Measurements from ENCODE around the gene SSUH2. TPM values are rescaled to one million over a fixed set of nuclear protein-coding genes. Genes with fewer than 3 reads are reported as not detected.

The SSUH2 gene
- total and polyA plus RNA-seq, 3 donors from 2014 or later = 9.8 to 28.9 (median 15.0) TPM

DNA sequence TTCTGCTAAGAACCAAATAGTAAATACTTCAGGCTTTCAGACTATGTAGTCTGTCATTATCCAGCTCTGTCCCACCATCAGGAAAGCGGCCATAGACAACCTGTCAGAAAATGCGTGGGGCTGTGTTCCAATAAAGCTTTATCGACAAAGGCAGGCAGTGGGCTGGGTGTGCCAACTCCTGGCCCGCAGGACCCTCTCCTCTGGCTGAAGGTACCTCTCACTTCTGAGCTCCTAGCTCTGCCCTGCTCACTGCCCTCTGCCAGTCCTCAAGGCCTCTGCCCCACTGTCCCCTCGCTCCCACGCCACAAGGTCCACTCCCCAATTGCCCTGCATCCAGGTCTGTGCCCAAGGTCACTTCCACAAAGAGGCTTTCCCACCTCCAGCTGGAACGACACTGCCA lies 20.0 kb downstream of the SSUH2 start:
- 85 to 92% methylated on average over 7 of the region's 7 CpGs for WGBS, 2 donors
- Histone ChIP-seq H3K9me3 (no peaks in the 10 kb centered on the region), H3K4me1 (peaks cover 5% of the 10 kb centered on the region), H3K27ac (no peak overlapping the region), H3K36me3 (ENCODE audit: low read depth, missing control alignments) (no peaks in the 10 kb centered on the region), H3K27me3 (no peaks in the 10 kb centered on the region), H3K4me3 (no peak overlapping the region)
- intact Hi-C loops (cut with DNase I; ENCODE audit: low total_unique reads) = loop anchor here (10.0 kb wide), 1 partner anchor 180 kb away; no protein-coding TSS in a partner anchor
- TF ChIP-seq POLR2A (IDR thresholded peaks at IDR 0.05) = no peak
- TF ChIP-seq, protein P1, sequence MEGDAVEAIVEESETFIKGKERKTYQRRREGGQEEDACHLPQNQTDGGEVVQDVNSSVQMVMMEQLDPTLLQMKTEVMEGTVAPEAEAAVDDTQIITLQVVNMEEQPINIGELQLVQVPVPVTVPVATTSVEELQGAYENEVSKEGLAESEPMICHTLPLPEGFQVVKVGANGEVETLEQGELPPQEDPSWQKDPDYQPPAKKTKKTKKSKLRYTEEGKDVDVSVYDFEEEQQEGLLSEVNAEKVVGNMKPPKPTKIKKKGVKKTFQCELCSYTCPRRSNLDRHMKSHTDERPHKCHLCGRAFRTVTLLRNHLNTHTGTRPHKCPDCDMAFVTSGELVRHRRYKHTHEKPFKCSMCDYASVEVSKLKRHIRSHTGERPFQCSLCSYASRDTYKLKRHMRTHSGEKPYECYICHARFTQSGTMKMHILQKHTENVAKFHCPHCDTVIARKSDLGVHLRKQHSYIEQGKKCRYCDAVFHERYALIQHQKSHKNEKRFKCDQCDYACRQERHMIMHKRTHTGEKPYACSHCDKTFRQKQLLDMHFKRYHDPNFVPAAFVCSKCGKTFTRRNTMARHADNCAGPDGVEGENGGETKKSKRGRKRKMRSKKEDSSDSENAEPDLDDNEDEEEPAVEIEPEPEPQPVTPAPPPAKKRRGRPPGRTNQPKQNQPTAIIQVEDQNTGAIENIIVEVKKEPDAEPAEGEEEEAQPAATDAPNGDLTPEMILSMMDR (IDR thresholded peaks at IDR 0.05) = no peak
- no peak for DNase-seq

- no peak for TF ChIP-seq POLR2A (IDR thresholded peaks at IDR 0.05)
- TF ChIP-seq, protein P1 (IDR thresholded peaks at IDR 0.05) = no peak
- WGBS, 2 donors = 86 to 91% methylated on average over 14 of the region's 14 CpGs
- no peaks in the 10 kb centered on the region for H3K36me3 ChIP-seq (ENCODE audit: low read depth, missing control alignments)
- no peaks in the 10 kb centered on the region for H3K27me3 ChIP-seq
- H3K9me3 ChIP-seq = no peaks in the 10 kb centered on the region
- intact Hi-C loops (cut with DNase I; ENCODE audit: low total_unique reads) = loop anchor here (10.0 kb wide), 1 partner anchor 179 kb away; no protein-coding TSS in a partner anchor
- no peak overlapping the region for H3K27ac ChIP-seq
- H3K4me1 ChIP-seq = peaks cover 5% of the 10 kb centered on the region
- no peak for DNase-seq
- no peak overlapping the region for H3K4me3 ChIP-seq
Measured at GRCh38 chr3:8623741-8624140, 20.9 kb downstream of the SSUH2 start.

GRCh38 chr3:8622873-8623691 lies 21.5 kb downstream of the SSUH2 start:
- intact Hi-C loops (cut with DNase I; ENCODE audit: low total_unique reads) = loop anchor here (10.0 kb wide), 1 partner anchor 178 kb away; no protein-coding TSS in a partner anchor
- TF ChIP-seq POLR2A (IDR thresholded peaks at IDR 0.05) = no peak
- TF ChIP-seq, protein P1 (IDR thresholded peaks at IDR 0.05) = peak; percentile 71 to 88 (median 87)
- peak; percentile 84 for DNase-seq
- no peak overlapping the region for H3K27ac ChIP-seq
- H3K4me3 ChIP-seq = no peak overlapping the region
- no peaks in the 10 kb centered on the region for H3K9me3 ChIP-seq
- WGBS, 2 donors = 52 to 64% methylated on average over 23 to 24 of the region's 24 CpGs
- H3K27me3 ChIP-seq = no peaks in the 10 kb centered on the region
- no peaks in the 10 kb centered on the region for H3K36me3 ChIP-seq (ENCODE audit: low read depth, missing control alignments)
- peaks cover 5% of the 10 kb centered on the region for H3K4me1 ChIP-seq

GRCh38 chr3:8621872-8622271 lies 22.7 kb downstream of the SSUH2 start:
- TF ChIP-seq, protein P1 (IDR thresholded peaks at IDR 0.05) = no peak
- TF ChIP-seq POLR2A (IDR thresholded peaks at IDR 0.05) = no peak
- Histone ChIP-seq H3K4me3 (no peak overlapping the region), H3K36me3 (ENCODE audit: low read depth, missing control alignments) (no peaks in the 10 kb centered on the region), H3K9me3 (no peaks in the 10 kb centered on the region), H3K27ac (no peak overlapping the region), H3K4me1 (peaks cover 5% of the 10 kb centered on the region), H3K27me3 (no peaks in the 10 kb centered on the region)
- intact Hi-C loops (cut with DNase I; ENCODE audit: low total_unique reads) = loop anchor here (10.0 kb wide), 1 partner anchor 177 kb away; no protein-coding TSS in a partner anchor
- DNase-seq = no peak
- WGBS, 2 donors = 74 to 84% methylated on average over 4 of the region's 4 CpGs

Measured in testis (tissue), 3 donors.